GM23338 (cell line): Measurements from ENCODE around the gene CEP131. TPM values are rescaled to one million over a fixed set of nuclear protein-coding genes. Genes with fewer than 3 reads are reported as not detected.
A peak's percentile ranks its signal among the peaks of the same experiment; 100 is the strongest.

Source experiments
- ATAC-seq: fragments of 200-7000 bp; cut with Tn5 transposase; 3 replicates; pipeline ENCODE4 v1.9.1; 2020
- DNase-seq: peaks from one replicate; pipeline ENCODE4 v3.0.0-alpha.2; 2015; ENCODE audit warnings: low spot score
- H2AFZ ChIP-seq: fragments of 200-600 bp; sonication (generic); 2 replicates; pipeline ENCODE4 v1.8.0; 2016; ENCODE audit warnings: antibody characterized with exemption, mild to moderate bottlenecking, moderate library complexity
- H3F3A ChIP-seq: fragments of 200-600 bp; sonication (generic); replicated peaks from 2 replicates; pipeline ENCODE4 v1.8.0; 2017; ENCODE audit warnings: antibody characterized with exemption, mixed run types, low read depth
- H3K27ac ChIP-seq: fragments of 200-600 bp; sonication (generic); 2 replicates; pipeline ENCODE4 v1.6.1; 2016; ENCODE audit warnings: low read depth
- H3K27me3 ChIP-seq: fragments of 200-600 bp; sonication (generic); 2 replicates; pipeline ENCODE4 v1.8.0; 2016; ENCODE audit warnings: mild to moderate bottlenecking, mixed run types, moderate library complexity; ENCODE audit not compliant: insufficient read depth
- H3K36me3 ChIP-seq: fragments of 200-600 bp; sonication (generic); 2 replicates; pipeline ENCODE4 v1.8.0; 2016; ENCODE audit warnings: mild to moderate bottlenecking; ENCODE audit not compliant: insufficient read depth
- H3K4me1 ChIP-seq: fragments of 200-600 bp; sonication (generic); 2 replicates; pipeline ENCODE4 v1.8.0; 2016; ENCODE audit warnings: mild to moderate bottlenecking, moderate library complexity; ENCODE audit not compliant: insufficient read depth
- H3K4me2 ChIP-seq: fragments of 200-600 bp; sonication (generic); 2 replicates; pipeline ENCODE4 v1.7.1; 2017; ENCODE audit warnings: mixed run types
- H3K4me3 ChIP-seq: fragments of 200-600 bp; sonication (generic); 2 replicates; pipeline ENCODE4 v1.6.1; 2016; ENCODE audit warnings: mixed run types
- H3K79me2 ChIP-seq: fragments of 200-600 bp; sonication (generic); replicated peaks from 2 replicates; pipeline ENCODE4 v1.8.0; 2017; ENCODE audit warnings: mild to moderate bottlenecking; ENCODE audit not compliant: insufficient read depth
- H3K9me2 ChIP-seq: fragments of 200-600 bp; sonication (generic); 2 replicates; pipeline ENCODE4 v1.8.0; 2017; ENCODE audit not compliant: insufficient read depth
- H4K20me1 ChIP-seq: fragments of 200-600 bp; sonication (generic); replicated peaks from 2 replicates; pipeline ENCODE4 v1.8.0; 2017; ENCODE audit warnings: mild to moderate bottlenecking; ENCODE audit not compliant: insufficient read depth
- H3K27ac Mint-ChIP-seq: 2 replicates; pipeline ENCODE4 v1.8.0; 2020; ENCODE audit warnings: inconsistent platforms, mild to moderate bottlenecking, moderate library complexity, mixed read lengths
- H3K27me3 Mint-ChIP-seq: 3 replicates; pipeline ENCODE4 v1.8.0; 2022; ENCODE audit warnings: low read depth, mild to moderate bottlenecking, moderate library complexity, mixed read lengths, inconsistent platforms; ENCODE audit not compliant: insufficient read depth, poor library complexity
- H3K36me3 Mint-ChIP-seq: 3 replicates; pipeline ENCODE4 v1.8.0; 2021; ENCODE audit warnings: low read depth, mild to moderate bottlenecking, inconsistent platforms, moderate library complexity, mixed read lengths
- H3K4me1 Mint-ChIP-seq: 3 replicates; pipeline ENCODE4 v1.8.0; 2020; ENCODE audit warnings: mild to moderate bottlenecking, inconsistent platforms, mixed read lengths
- H3K4me3 Mint-ChIP-seq: 3 replicates; pipeline ENCODE4 v1.8.0; 2021; ENCODE audit warnings: moderate library complexity, mild to moderate bottlenecking, inconsistent platforms, mixed read lengths
- H3K9me3 Mint-ChIP-seq: 3 replicates; pipeline ENCODE4 v1.8.0; 2020; ENCODE audit warnings: moderate library complexity, mild to moderate bottlenecking, inconsistent platforms, mixed read lengths
- CREB1 ChIP-seq: fragments of 250-450 bp; sonication (Bioruptor Pico); IDR thresholded peaks from 2 replicates; pipeline ENCODE4 v1.5.0; 2020; ENCODE audit warnings: low read depth, mild to moderate bottlenecking, moderate library complexity
- EZH2 ChIP-seq: fragments of 200-600 bp; sonication (generic); IDR thresholded peaks from one replicate; pipeline ENCODE4 v1.8.0; 2017; ENCODE audit warnings: antibody characterized with exemption, mild to moderate bottlenecking, low read depth; ENCODE audit not compliant: unreplicated experiment
- POLR2AphosphoS5 ChIP-seq: IDR thresholded peaks from 2 replicates; pipeline ENCODE4 v1.6.1; 2016; ENCODE audit warnings: antibody characterized with exemption, low read depth
- REST ChIP-seq: IDR thresholded peaks from one replicate; pipeline ENCODE4 v1.6.1; 2018; ENCODE audit warnings: antibody characterized with exemption; ENCODE audit not compliant: unreplicated experiment
- ZNF114 ChIP-seq: fragments of 250-450 bp; sonication (Bioruptor Pico); IDR thresholded peaks from 2 replicates; pipeline ENCODE4 v1.5.0; 2020; ENCODE audit warnings: mild to moderate bottlenecking, moderate library complexity
- ZNF331 ChIP-seq: fragments of 250-450 bp; sonication (Bioruptor Pico); IDR thresholded peaks from 2 replicates; pipeline ENCODE4 v1.5.0; 2020; ENCODE audit warnings: low read depth, mild to moderate bottlenecking, moderate library complexity
- polyA plus RNA-seq: library from polyadenylated mRNA; unstranded; fragments of >200 nt; fragmentation: Nextera tagmentation; extraction: Ambion mirVana; gene quantifications from 2 replicates; pipeline ENCODE4 v1.2.1, GENCODE V29; 2016
- total RNA-seq: library from RNA; depleted of rRNA; stranded (reverse); fragments of >200 nt; shearing (Covaris generic); gene quantifications from 2 replicates; pipeline ENCODE4 v1.2.3, GENCODE V29; 2014
- TF ChIP-seq, protein P1 (sequence below): IDR thresholded peaks from 2 replicates; pipeline ENCODE4 v1.6.1; 2016; ENCODE audit warnings: antibody characterized with exemption
- TF ChIP-seq, protein P2 (sequence below): fragments of 250-450 bp; sonication (Bioruptor Pico); IDR thresholded peaks from 2 replicates; pipeline ENCODE4 v1.5.0; 2020; ENCODE audit warnings: mild to moderate bottlenecking, moderate library complexity

The CEP131 gene
- total and polyA plus RNA-seq, 2 experiments from 2014 or later: 26.8 to 35.5 TPM

GRCh38 chr17:81244358-81245023, 21.7 kb upstream of the CEP131 start:
- peaks cover 3% of the 10 kb centered on the region; the same call in 2 of the 3 replicates for H3K9me3 Mint-ChIP-seq
- Histone ChIP-seq H3K27me3 (no peaks in the 10 kb centered on the region), H3K27ac (no peak overlapping the region), H3K4me3 (no peak overlapping the region), H3F3A (peaks cover 11% of the 10 kb centered on the region; the same call in 1 of the 2 replicates), H3K4me2 (no peak overlapping the region), H3K9me2 (no peaks in the 10 kb centered on the region), H3K4me1 (no peaks in the 10 kb centered on the region; the same call in 1 of the 2 replicates), H3K79me2 (peaks cover 15% of the 10 kb centered on the region), H2AFZ (no peak overlapping the region), H3K36me3 (no peaks in the 10 kb centered on the region), H4K20me1 (peaks cover 6% of the 10 kb centered on the region; the same call in 1 of the 2 replicates)
- H3K27me3 Mint-ChIP-seq: peaks cover 26% of the 10 kb centered on the region
- peaks cover 18% of the 10 kb centered on the region for H3K36me3 Mint-ChIP-seq
- TF ChIP-seq, protein P1, sequence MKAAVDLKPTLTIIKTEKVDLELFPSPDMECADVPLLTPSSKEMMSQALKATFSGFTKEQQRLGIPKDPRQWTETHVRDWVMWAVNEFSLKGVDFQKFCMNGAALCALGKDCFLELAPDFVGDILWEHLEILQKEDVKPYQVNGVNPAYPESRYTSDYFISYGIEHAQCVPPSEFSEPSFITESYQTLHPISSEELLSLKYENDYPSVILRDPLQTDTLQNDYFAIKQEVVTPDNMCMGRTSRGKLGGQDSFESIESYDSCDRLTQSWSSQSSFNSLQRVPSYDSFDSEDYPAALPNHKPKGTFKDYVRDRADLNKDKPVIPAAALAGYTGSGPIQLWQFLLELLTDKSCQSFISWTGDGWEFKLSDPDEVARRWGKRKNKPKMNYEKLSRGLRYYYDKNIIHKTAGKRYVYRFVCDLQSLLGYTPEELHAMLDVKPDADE: no peak
- peak; percentile 54 for TF ChIP-seq POLR2AphosphoS5
- H3K4me1 Mint-ChIP-seq: peaks cover 23% of the 10 kb centered on the region
- DNase-seq: no peak
- no peak overlapping the region for H3K27ac Mint-ChIP-seq
- H3K4me3 Mint-ChIP-seq: no peak overlapping the region
- peak; percentile 4; the same call in 1 of the 3 replicates for ATAC-seq

- ATAC-seq: no peak
- no peak for DNase-seq
- Histone ChIP-seq H3K4me2 (no peak overlapping the region), H4K20me1 (peaks cover 6% of the 10 kb centered on the region; the same call in 1 of the 2 replicates), H3K36me3 (no peaks in the 10 kb centered on the region), H3K27ac (no peak overlapping the region), H3F3A (peaks cover 11% of the 10 kb centered on the region; the same call in 1 of the 2 replicates), H2AFZ (no peak overlapping the region), H3K4me3 (no peak overlapping the region), H3K27me3 (no peaks in the 10 kb centered on the region), H3K4me1 (no peaks in the 10 kb centered on the region; the same call in 1 of the 2 replicates), H3K79me2 (peaks cover 17% of the 10 kb centered on the region), H3K9me2 (no peaks in the 10 kb centered on the region)
- H3K9me3 Mint-ChIP-seq: peaks cover under 1% of the 10 kb centered on the region; the same call in 1 of the 3 replicates
- H3K4me3 Mint-ChIP-seq: no peak overlapping the region
- H3K36me3 Mint-ChIP-seq: peaks cover 16% of the 10 kb centered on the region
- H3K27me3 Mint-ChIP-seq: peaks cover 26% of the 10 kb centered on the region
- no peak overlapping the region for H3K27ac Mint-ChIP-seq
- peaks cover 23% of the 10 kb centered on the region for H3K4me1 Mint-ChIP-seq
- TF ChIP-seq, protein P2, sequence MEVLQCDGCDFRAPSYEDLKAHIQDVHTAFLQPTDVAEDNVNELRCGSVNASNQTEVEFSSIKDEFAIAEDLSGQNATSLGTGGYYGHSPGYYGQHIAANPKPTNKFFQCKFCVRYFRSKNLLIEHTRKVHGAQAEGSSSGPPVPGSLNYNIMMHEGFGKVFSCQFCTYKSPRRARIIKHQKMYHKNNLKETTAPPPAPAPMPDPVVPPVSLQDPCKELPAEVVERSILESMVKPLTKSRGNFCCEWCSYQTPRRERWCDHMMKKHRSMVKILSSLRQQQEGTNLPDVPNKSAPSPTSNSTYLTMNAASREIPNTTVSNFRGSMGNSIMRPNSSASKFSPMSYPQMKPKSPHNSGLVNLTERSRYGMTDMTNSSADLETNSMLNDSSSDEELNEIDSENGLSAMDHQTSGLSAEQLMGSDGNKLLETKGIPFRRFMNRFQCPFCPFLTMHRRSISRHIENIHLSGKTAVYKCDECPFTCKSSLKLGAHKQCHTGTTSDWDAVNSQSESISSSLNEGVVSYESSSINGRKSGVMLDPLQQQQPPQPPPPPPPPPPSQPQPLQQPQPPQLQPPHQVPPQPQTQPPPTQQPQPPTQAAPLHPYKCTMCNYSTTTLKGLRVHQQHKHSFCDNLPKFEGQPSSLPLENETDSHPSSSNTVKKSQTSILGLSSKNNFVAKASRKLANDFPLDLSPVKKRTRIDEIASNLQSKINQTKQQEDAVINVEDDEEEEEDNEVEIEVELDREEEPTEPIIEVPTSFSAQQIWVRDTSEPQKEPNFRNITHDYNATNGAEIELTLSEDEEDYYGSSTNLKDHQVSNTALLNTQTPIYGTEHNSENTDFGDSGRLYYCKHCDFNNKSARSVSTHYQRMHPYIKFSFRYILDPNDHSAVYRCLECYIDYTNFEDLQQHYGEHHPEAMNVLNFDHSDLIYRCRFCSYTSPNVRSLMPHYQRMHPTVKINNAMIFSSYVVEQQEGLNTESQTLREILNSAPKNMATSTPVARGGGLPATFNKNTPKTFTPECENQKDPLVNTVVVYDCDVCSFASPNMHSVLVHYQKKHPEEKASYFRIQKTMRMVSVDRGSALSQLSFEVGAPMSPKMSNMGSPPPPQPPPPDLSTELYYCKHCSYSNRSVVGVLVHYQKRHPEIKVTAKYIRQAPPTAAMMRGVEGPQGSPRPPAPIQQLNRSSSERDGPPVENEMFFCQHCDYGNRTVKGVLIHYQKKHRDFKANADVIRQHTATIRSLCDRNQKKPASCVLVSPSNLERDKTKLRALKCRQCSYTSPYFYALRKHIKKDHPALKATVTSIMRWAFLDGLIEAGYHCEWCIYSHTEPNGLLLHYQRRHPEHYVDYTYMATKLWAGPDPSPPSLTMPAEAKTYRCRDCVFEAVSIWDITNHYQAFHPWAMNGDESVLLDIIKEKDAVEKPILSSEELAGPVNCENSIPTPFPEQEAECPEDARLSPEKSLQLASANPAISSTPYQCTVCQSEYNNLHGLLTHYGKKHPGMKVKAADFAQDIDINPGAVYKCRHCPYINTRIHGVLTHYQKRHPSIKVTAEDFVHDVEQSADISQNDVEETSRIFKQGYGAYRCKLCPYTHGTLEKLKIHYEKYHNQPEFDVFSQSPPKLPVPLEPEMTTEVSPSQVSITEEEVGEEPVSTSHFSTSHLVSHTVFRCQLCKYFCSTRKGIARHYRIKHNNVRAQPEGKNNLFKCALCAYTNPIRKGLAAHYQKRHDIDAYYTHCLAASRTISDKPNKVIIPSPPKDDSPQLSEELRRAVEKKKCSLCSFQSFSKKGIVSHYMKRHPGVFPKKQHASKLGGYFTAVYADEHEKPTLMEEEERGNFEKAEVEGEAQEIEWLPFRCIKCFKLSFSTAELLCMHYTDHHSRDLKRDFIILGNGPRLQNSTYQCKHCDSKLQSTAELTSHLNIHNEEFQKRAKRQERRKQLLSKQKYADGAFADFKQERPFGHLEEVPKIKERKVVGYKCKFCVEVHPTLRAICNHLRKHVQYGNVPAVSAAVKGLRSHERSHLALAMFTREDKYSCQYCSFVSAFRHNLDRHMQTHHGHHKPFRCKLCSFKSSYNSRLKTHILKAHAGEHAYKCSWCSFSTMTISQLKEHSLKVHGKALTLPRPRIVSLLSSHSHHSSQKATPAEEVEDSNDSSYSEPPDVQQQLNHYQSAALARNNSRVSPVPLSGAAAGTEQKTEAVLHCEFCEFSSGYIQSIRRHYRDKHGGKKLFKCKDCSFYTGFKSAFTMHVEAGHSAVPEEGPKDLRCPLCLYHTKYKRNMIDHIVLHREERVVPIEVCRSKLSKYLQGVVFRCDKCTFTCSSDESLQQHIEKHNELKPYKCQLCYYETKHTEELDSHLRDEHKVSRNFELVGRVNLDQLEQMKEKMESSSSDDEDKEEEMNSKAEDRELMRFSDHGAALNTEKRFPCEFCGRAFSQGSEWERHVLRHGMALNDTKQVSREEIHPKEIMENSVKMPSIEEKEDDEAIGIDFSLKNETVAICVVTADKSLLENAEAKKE: no peak
- TF ChIP-seq CREB1 (CRISPR knock-in tag) (no peak), EZH2 (no peak), ZNF331 (no peak), ZNF114 (no peak), POLR2AphosphoS5 (no peak; the same call in 1 of the 2 replicates), REST (no peak)
Measured at GRCh38 chr17:81243333-81243664, 20.5 kb upstream of the CEP131 start.
